ENCODE measurements around the gene C11orf24. TPM values are rescaled to one million over a fixed set of nuclear protein-coding genes. Genes with fewer than 3 reads are reported as not detected.

Gene C11orf24
- total and polyA plus RNA-seq, 11 donors: 17.6 to 60.5 (median 33.6) TPM

- ATAC-seq: peak in 1 of 4 donors; percentile 53
- intact Hi-C loops (cut with DNase I): no loop called here
- H3K27ac ChIP-seq: peak overlapping the region in 9 of 12 donors; percentile 4 to 66 (median 47)
Measured at GRCh38 chr11:68276861-68277260, 5.1 kb upstream of the C11orf24 start.

DNA sequence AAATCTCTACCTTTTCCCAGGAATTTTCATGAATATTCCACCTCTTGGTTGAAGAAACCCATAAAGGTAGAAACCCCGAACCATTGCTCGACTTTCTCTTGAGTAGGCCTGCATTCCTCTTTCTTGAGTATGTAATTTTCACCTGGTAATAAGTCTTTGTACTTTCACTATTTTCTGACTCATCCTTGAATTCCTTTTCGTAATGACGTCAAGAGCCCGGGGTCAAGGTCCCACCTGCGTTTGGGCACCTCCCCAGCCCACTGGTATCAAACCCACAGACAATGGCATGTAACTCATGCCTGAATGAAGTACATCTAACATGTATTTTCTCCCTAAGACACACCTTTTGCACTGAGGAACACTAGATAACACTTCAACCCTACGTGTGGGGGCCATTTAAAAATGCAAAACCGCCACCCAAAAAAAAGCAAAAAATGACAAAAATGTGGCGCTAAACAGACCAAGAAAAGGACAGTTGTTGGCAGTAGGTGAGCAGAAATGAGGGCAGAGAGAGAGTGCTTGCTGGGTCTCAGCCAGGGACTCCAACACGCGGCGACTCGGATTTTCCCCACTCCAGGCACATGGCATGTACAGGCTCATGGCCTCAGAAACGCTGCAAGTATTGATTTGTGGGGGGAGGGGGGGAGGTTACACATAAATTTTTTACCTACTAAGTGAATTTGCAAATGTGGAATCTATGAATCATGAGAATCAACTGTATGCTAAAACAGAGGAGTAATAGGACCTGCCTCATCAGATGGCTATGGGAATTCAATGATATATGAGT lies 4.1 kb upstream of the C11orf24 start:
- Histone ChIP-seq H3K9me3 (no peaks in the 10 kb centered on the region), H3K4me3 (no peak overlapping the region), H3K27ac (peak overlapping the region in 3 of 12 donors; percentile 47 to 66 (median 53)), H3K4me1 (peaks cover 0 to 27% (median 14%) of the 10 kb centered on the region in 12 donors), H3K27me3 (no peaks in the 10 kb centered on the region), H3K36me3 (no peaks in the 10 kb centered on the region)
- WGBS, 4 donors: 92 to 96% (median 93%) methylated on average over 14 of the region's 14 CpGs
- no peak for DNase-seq
- intact Hi-C loops (cut with DNase I): no loop called here
- no peak for ATAC-seq
- TF ChIP-seq, protein P1, sequence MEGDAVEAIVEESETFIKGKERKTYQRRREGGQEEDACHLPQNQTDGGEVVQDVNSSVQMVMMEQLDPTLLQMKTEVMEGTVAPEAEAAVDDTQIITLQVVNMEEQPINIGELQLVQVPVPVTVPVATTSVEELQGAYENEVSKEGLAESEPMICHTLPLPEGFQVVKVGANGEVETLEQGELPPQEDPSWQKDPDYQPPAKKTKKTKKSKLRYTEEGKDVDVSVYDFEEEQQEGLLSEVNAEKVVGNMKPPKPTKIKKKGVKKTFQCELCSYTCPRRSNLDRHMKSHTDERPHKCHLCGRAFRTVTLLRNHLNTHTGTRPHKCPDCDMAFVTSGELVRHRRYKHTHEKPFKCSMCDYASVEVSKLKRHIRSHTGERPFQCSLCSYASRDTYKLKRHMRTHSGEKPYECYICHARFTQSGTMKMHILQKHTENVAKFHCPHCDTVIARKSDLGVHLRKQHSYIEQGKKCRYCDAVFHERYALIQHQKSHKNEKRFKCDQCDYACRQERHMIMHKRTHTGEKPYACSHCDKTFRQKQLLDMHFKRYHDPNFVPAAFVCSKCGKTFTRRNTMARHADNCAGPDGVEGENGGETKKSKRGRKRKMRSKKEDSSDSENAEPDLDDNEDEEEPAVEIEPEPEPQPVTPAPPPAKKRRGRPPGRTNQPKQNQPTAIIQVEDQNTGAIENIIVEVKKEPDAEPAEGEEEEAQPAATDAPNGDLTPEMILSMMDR (IDR thresholded peaks at IDR 0.05): no peak
- no peak for TF ChIP-seq POLR2A (IDR thresholded peaks at IDR 0.05)

More at GRCh38 chr11:68276861-68277260, 5.1 kb upstream of the C11orf24 start:
- Histone ChIP-seq H3K27me3 (no peaks in the 10 kb centered on the region), H3K4me1 (peaks cover 0 to 22% (median 11%) of the 10 kb centered on the region in 12 donors), H3K9me3 (no peaks in the 10 kb centered on the region), H3K4me3 (no peak overlapping the region), H3K36me3 (no peaks in the 10 kb centered on the region)
- TF ChIP-seq, protein P1 (IDR thresholded peaks at IDR 0.05): no peak
- no peak for TF ChIP-seq POLR2A (IDR thresholded peaks at IDR 0.05)
- WGBS, 4 donors: 54 to 75% (median 70%) methylated on average over 6 of the region's 6 CpGs
- DNase-seq: no peak

DNA sequence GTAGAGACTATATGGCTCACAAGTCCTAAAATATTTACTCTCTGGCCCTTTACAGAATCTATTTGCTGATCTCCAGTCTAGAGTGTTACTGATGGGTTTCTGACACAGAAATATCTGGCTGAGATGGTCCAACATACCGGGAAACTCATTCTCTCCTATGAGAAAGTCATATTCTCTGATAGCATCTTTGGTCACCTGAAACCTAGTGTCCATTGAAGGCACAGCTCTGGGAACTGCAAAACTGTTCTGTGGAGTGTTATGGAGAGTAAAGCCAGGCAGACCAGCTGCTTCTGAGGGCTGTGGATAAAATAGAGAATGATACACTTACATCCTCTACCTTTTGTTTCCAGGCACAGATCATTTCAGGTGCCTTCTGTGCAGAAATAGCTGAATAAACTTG lies 2.5 kb upstream of the C11orf24 start:
- no peak overlapping the region for H3K4me3 ChIP-seq
- WGBS, 4 donors: 60 to 89% (median 82%) methylated on average over 1 of the region's 1 CpG
- intact Hi-C loops (cut with DNase I): loop anchor here in 4 of 10 donors (5.0 kb wide), 2 partner anchors 62 to 108 kb away; partner anchors contain the start of gene KMT5B (in 1 of the 4)
- no peaks in the 10 kb centered on the region for H3K27me3 ChIP-seq
- no peak overlapping the region for H3K27ac ChIP-seq
- no peaks in the 10 kb centered on the region for H3K9me3 ChIP-seq
- H3K4me1 ChIP-seq: peaks cover 8 to 43% (median 30%) of the 10 kb centered on the region in 12 donors
- ATAC-seq (no peak), DNase-seq (no peak)
- no peak for TF ChIP-seq POLR2A (IDR thresholded peaks at IDR 0.05)
- TF ChIP-seq, protein P1 (IDR thresholded peaks at IDR 0.05): no peak
- no peaks in the 10 kb centered on the region for H3K36me3 ChIP-seq

- peaks cover 0 to 4% (median 0%) of the 10 kb centered on the region in 9 donors for H3K36me3 ChIP-seq
- peak overlapping the region in 9 of 12 donors; percentile 16 to 98 (median 96) for H3K27ac ChIP-seq
- no peaks in the 10 kb centered on the region for H3K27me3 ChIP-seq
- H3K9me3 ChIP-seq: no peaks in the 10 kb centered on the region
- H3K4me3 ChIP-seq: peak overlapping the region in 6 of 12 donors; percentile 72 to 92 (median 82)
- intact Hi-C loops (cut with DNase I): loop anchor here in 4 of 10 donors (5.0 kb wide), 2 partner anchors 61 to 109 kb away; partner anchors contain the start of gene KMT5B (in 1 of the 4)
- no peak for DNase-seq
- no peak for ATAC-seq
- WGBS, 4 donors: 92 to 95% (median 94%) methylated on average over 21 of the region's 21 CpGs
- peaks cover 8 to 51% (median 34%) of the 10 kb centered on the region in 12 donors for H3K4me1 ChIP-seq
- TF ChIP-seq, protein P1 (IDR thresholded peaks at IDR 0.05): no peak
Measured at GRCh38 chr11:68273026-68273738, 1.4 kb upstream of the C11orf24 start.

Data from heart left ventricle (tissue), 16 donors.